ENCODE measurements around the gene MT1B. TPM values are rescaled to one million over a fixed set of nuclear protein-coding genes. Genes with fewer than 3 reads are reported as not detected.
"Not testable (repeated sequence)": the region's sequence is repeated elsewhere in the genome, so short reads cannot be mapped to it uniquely, and the experiment has no call there.

MT1B gene
- total and polyA plus RNA-seq, 9 of the 15 experiments (the other 6 are each of a cell fraction or from before 2014, with no cell fraction given): not detected

DNA sequence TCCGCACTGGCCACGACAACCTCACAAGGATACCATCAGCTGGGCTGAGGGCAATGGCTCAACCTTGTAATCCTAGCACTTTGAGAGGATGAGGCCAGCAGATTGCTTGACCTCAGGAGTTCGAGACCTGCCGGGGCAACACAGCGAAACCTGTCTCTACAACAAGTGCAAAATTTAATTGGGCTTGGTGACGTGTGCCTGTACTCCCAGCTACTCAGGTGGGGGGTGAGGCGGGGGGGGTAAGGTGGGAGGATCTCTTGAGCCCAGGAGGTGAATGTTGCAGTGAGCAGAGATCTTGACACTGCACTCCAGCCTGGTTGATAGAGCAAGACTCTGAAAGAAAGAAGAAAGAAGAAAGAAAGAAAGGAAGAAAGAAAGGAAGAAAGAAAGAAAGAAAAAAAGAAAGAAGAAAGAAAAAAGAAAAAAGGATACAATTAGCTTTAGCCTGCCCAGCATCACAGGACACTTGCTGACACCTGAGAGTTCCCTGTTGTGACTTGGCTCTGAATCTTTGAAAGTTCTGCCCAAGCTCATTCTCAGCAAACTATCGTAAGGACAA is 31.3 kb upstream of the MT1B start:
- TF ChIP-seq, protein P1, sequence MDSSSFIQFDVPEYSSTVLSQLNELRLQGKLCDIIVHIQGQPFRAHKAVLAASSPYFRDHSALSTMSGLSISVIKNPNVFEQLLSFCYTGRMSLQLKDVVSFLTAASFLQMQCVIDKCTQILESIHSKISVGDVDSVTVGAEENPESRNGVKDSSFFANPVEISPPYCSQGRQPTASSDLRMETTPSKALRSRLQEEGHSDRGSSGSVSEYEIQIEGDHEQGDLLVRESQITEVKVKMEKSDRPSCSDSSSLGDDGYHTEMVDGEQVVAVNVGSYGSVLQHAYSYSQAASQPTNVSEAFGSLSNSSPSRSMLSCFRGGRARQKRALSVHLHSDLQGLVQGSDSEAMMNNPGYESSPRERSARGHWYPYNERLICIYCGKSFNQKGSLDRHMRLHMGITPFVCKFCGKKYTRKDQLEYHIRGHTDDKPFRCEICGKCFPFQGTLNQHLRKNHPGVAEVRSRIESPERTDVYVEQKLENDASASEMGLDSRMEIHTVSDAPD (CRISPR knock-in tag; IDR thresholded peaks at IDR 0.05): no peak
- Histone ChIP-seq H3K36me3 (ENCODE audit: control insufficient read depth, insufficient read depth, low read length) (no peaks in the 10 kb centered on the region), H3K9me3 (replicated peaks; ENCODE audit: control insufficient read depth, insufficient read depth, low read depth, low read length) (no peaks in the 10 kb centered on the region), H2AFZ (ENCODE audit: low read depth, low read length) (no peak overlapping the region), H3K4me3 (no peak overlapping the region), H4K20me1 (replicated peaks; ENCODE audit: control insufficient read depth, insufficient read depth, low read length) (no peaks in the 10 kb centered on the region), H3K9ac (ENCODE audit: insufficient read depth in 1 of 2, low read depth in 2 of 2, low read length in 2 of 2) (no peak overlapping the region), H3K9me1 (ENCODE audit: control insufficient read depth, insufficient read depth, low read length) (no peaks in the 10 kb centered on the region), H3K27ac (ENCODE audit: extremely low read depth, low read depth, low read length) (no peak overlapping the region), H3K4me2 (ENCODE audit: insufficient read depth, low read length) (no peak overlapping the region), H3K4me1 (replicated peaks in 1 of 2; ENCODE audit: control insufficient read depth in 2 of 2, insufficient read depth in 2 of 2, low read length in 2 of 2) (peaks cover 0 to 10% of the 10 kb centered on the region in 2 experiments; a peak in 2 of 5 replicates), H3K27me3 (ENCODE audit: control insufficient read depth in 2 of 2, insufficient read depth in 2 of 2, low read length in 2 of 2) (peaks cover 22 to 41% of the 10 kb centered on the region in 2 experiments), H3K79me2 (ENCODE audit: control insufficient read depth, insufficient read depth, low read length) (no peaks in the 10 kb centered on the region)
- intact Hi-C loops (cut with micrococcal nuclease) (no loop called here), in situ Hi-C loops (cut with MboI) (no loop called here)
- no peak for FAIRE-seq
- ATAC-seq: no peak
- CTCF ChIA-PET (ENCODE audit: low intra/inter-chr PET ratio): no interaction called here
- 4% methylated on average over 8 of the region's 8 CpGs for WGBS (ENCODE audit: insufficient coverage, low coverage, missing lambda C conversion rate)
- BruUV-seq (replicated peaks): no TSS peak
- no peak for DNase-seq (ENCODE audit: extremely low read depth in 1 of 4, low spot score in 3 of 4)
- POLR2A ChIA-PET: no interaction called here

DNA sequence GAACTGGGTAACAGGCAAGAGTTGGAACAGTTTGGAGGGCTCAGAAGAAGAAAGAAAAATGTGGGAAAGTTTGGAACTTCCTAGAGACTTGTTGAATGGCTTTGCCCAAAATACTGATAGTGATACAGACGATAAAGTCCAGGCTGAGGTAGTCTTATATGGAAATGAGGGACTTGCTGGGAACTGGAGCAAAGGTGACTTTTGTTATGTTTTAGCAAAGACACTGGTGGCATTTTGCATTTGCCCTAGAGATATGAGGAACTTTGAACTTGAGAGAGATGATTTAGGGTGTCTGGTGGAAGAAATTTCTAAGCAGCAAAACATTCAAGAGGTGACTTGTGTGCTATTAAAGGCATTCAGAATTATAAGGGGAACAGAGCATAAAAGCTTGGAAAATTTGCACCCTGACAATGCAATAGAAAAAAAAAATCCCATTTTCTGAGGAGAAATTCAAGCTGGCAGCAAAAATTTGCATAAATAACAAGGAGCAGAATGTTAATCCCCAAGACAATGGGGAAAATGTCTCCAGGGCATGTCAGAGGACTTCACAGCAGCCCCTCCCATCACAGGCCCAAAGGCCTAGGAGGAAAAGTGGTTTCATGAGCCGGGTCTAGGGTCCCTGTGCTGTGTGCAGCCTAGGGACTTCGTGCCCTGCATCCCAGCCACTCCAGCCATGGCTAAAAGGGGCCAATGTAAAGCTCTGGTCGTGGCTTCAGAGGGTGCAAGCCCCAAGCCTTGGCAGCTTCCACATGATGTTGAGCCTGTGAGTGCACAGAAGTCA is 29.8 kb upstream of the MT1B start:
- CTCF ChIA-PET (ENCODE audit: low intra/inter-chr PET ratio); H3K9me3 ChIP-seq (replicated peaks; ENCODE audit: control insufficient read depth, insufficient read depth, low read depth, low read length); H3K36me3 ChIP-seq (ENCODE audit: control insufficient read depth, insufficient read depth, low read length); H3K9me1 ChIP-seq (ENCODE audit: control insufficient read depth, insufficient read depth, low read length); H3K27ac ChIP-seq (ENCODE audit: extremely low read depth, low read depth, low read length); H4K20me1 ChIP-seq (replicated peaks; ENCODE audit: control insufficient read depth, insufficient read depth, low read length); intact Hi-C loops (cut with micrococcal nuclease); POLR2A ChIA-PET; FAIRE-seq; BruUV-seq (replicated peaks); ATAC-seq; H3K9ac ChIP-seq (ENCODE audit: insufficient read depth in 1 of 2, low read depth in 2 of 2, low read length in 2 of 2); H3K79me2 ChIP-seq (ENCODE audit: control insufficient read depth, insufficient read depth, low read length); H2AFZ ChIP-seq (ENCODE audit: low read depth, low read length); H3K4me3 ChIP-seq; H3K4me2 ChIP-seq (ENCODE audit: insufficient read depth, low read length); in situ Hi-C loops (cut with MboI); DNase-seq (ENCODE audit: extremely low read depth in 1 of 4, low spot score in 3 of 4): not testable (repeated sequence)
- Histone ChIP-seq H3K4me1 (replicated peaks in 1 of 2; ENCODE audit: control insufficient read depth in 2 of 2, insufficient read depth in 2 of 2, low read length in 2 of 2) (peaks cover 0 to 12% of the 10 kb centered on the region in 2 experiments; a peak in 2 of 5 replicates), H3K27me3 (ENCODE audit: control insufficient read depth in 2 of 2, insufficient read depth in 2 of 2, low read length in 2 of 2) (peaks cover 27 to 47% of the 10 kb centered on the region in 2 experiments)
- 0% methylated on average over 4 of the region's 4 CpGs for WGBS (ENCODE audit: insufficient coverage, low coverage, missing lambda C conversion rate)
